HG03066 (cell line): Measurements from ENCODE around the gene RNLS.

Experiments used
- ATAC-seq: cut with Tn5 transposase; IDR thresholded peaks from one replicate; pipeline ENCODE4 v1.9.1; 2021; ENCODE audit warnings: low read depth; ENCODE audit not compliant: unreplicated experiment

Gene RNLS

GRCh38 chr10:88243836-88244730, 339.0 kb downstream of the RNLS start:
- ATAC-seq, result no peak

- ATAC-seq, result no peak
These were observed 339.8 kb downstream of the RNLS start for GRCh38 chr10:88243202-88243744.

GRCh38 chr10:88241501-88241900, 341.6 kb downstream of the RNLS start:
- ATAC-seq, result no peak

GRCh38 chr10:88239212-88239611, 343.9 kb downstream of the RNLS start:
- no peak for ATAC-seq

GRCh38 chr10:88238615-88238914, 344.6 kb downstream of the RNLS start:
- ATAC-seq, result no peak

- no peak for ATAC-seq
These were observed 345.1 kb downstream of the RNLS start for GRCh38 chr10:88237896-88238614.

GRCh38 chr10:88236121-88236743, 346.9 kb downstream of the RNLS start:
- no peak for ATAC-seq

GRCh38 chr10:88234297-88234696, 348.8 kb downstream of the RNLS start:
- no peak for ATAC-seq

- ATAC-seq, result no peak
These were observed 349.2 kb downstream of the RNLS start for GRCh38 chr10:88233870-88234269.

GRCh38 chr10:88232983-88233543, 350.1 kb downstream of the RNLS start:
- ATAC-seq, result no peak

- no peak for ATAC-seq
These were observed 350.9 kb downstream of the RNLS start for GRCh38 chr10:88232029-88232895.

GRCh38 chr10:88230251-88230650, 352.9 kb downstream of the RNLS start:
- ATAC-seq, result no peak

- ATAC-seq, result no peak
These were observed 355.0 kb downstream of the RNLS start for GRCh38 chr10:88228130-88228529.

GRCh38 chr10:88227342-88228018, 355.6 kb downstream of the RNLS start:
- no peak for ATAC-seq

- no peak for ATAC-seq
These were observed 356.2 kb downstream of the RNLS start for GRCh38 chr10:88226891-88227290.

GRCh38 chr10:88226071-88226659, 357.0 kb downstream of the RNLS start:
- no peak for ATAC-seq
